Tracheal epithelial cell (primary cell): ENCODE measurements around the gene OR10G8. TPM values are rescaled to one million over a fixed set of nuclear protein-coding genes. Genes with fewer than 3 reads are reported as not detected.

Experiments used
- total RNA-seq: library from RNA; depleted of rRNA; stranded (reverse); fragments of >200 nt; gene quantifications from 2 replicates; pipeline ENCODE4 v1.2.1, GENCODE V29; 2014

Gene OR10G8, protein sequence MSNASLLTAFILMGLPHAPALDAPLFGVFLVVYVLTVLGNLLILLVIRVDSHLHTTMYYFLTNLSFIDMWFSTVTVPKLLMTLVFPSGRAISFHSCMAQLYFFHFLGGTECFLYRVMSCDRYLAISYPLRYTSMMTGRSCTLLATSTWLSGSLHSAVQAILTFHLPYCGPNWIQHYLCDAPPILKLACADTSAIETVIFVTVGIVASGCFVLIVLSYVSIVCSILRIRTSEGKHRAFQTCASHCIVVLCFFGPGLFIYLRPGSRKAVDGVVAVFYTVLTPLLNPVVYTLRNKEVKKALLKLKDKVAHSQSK
- not detected in 2 replicates for total RNA-seq

DNA sequence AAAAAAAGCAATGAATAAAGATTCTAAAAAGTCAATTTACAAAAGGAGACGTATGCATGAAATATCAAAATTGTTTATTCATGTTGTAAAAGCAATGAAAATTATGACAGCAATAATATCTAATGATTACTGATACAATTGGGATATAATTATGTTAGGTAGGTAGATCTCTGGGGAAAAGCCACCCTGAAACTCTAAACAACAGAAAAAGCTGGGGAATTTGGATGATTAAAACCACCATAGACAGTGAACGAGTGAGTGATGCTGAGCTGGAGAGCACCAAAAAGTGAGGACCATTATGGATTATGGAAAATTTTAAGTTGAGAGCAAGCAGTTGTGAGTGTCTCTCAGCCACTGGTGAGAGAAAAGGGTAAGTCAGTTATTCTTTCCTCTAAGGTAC, at the start of gene OR10G8:
Gene OR10G8 (plus strand): TSS at position 301 of the 400 bp plus-strand sequence. CDS start 2,825 bp downstream, outside the sequence.

DNA sequence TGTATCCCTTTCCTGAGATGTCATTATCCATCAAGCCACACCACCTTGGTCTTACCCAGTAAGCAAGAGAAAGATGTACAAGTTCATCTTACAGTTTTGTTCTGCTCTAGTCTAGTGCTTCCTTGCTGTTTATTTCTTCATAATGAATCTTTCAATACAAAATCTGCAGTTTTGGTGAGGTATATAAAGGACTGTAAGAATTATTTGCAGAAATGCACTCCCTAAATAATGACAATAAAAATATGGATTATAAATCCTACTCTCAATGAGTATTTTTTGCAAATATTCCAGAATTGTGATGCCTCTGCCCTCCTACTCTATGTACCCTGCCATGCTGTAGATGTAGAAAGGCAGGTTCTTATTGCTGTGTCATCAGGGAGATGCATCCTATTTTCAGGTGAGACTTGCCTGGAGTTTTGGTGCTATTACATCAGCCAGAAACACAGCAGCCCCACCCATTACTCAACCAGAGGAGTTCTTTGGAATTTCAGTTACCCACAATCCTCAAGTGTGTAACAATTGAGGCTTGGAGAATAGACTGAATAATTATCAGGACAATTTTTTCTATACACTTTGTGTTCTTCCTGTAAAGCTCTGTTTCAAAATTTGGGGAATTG, 48.8 kb upstream of the OR10G8 start, which contains the start of gene OR10S1:
Gene OR10S1 (minus strand): TSS at position 51 of the 617 bp plus-strand sequence. CDS start 117 bp downstream, outside the sequence.

DNA sequence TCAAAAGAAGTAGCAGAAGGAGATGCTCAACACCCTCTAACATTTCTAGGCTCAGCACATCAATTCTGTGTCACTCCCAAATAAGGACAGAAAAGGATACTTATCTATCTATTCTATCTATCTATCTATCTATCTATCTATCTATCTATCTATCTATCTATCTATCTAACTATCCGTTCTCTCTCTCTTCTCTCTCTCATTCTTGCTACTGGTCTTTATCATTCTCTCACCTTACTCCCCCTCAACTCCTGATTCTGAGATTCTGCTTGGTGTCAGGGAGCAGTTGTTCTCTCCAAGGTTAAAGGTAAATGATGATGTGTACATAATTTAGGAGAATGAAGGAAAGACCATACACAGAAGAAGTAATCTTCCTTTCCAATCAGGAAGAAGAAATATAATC, 31.5 kb upstream of the OR10G8 start, which contains the start of gene OR10G6:
Gene OR10G6 (minus strand): TSS at position 43 of the 400 bp plus-strand sequence. CDS start 0 bp downstream, at position 43.

DNA sequence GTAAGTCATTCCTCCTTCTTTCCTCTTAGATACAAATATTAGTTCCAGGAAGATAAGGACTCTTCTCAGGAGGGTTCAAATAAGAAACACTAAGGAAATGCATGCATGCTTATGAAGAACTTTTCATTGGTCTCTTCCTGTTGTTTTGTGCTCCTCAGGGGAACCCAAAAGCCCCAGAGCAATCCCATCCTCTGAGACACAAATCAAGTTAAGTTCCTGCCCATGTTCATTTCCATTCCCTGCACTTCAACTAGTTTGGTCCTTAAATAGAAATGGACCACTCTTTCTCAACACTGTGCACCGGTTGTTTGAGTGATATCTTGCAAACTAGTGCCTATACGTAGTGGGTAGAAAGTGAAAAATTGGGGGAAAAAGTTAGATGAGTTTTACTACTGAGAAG, 13.9 kb upstream of the OR10G8 start, which contains the start of gene OR10G4:
Gene OR10G4 (plus strand): TSS at position 301 of the 400 bp plus-strand sequence. CDS start 2,578 bp downstream, outside the sequence.

DNA sequence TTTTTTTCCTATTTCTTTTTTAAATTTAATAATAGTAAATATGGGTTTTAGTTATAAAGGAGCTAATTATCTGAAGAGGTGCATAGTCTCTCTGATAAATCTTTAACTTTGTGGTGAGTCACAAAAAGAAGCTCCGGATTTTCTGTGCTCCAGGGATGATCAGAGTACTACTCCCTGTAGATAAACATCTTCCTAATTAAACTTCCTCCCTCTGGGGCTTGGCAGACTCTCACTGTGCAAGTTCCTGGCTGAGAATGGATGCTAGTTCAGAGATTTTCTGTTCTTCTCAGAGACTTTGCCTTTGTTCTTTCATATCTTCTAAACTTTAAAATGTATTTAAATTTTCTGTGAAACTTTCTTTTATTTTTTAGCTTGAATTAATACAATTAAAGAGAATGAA, 14.7 kb downstream of the OR10G8 start, which contains the start of gene OR10G7:
Gene OR10G7 (minus strand): TSS at position 72 of the 400 bp plus-strand sequence. CDS start 2,324 bp downstream, outside the sequence.

Other genes with a start within 250 kb of the OR10G8 start
- not detected in 2 replicates for gene OR6M1, start 220.4 kb upstream of the OR10G8 start, total RNA-seq
- gene TMEM225, start 141.1 kb upstream of the OR10G8 start, total RNA-seq = not detected in 2 replicates
- not detected in 2 replicates for gene OR8D4, start 124.6 kb upstream of the OR10G8 start, total RNA-seq
- not detected in 2 replicates for gene OR4D5, start 87.2 kb upstream of the OR10G8 start, total RNA-seq
- gene OR6T1, start 83.0 kb upstream of the OR10G8 start, total RNA-seq = not detected in 2 replicates
- not detected in 2 replicates for gene OR10S1, start 49.0 kb upstream of the OR10G8 start, total RNA-seq
- not detected in 2 replicates for gene OR10G6, start 31.6 kb upstream of the OR10G8 start, total RNA-seq
- gene OR10G4, start 13.8 kb upstream of the OR10G8 start, total RNA-seq = under 0.01 TPM in 1 of 2 replicates, not detected in the other
- gene OR10G9, start 3.8 kb upstream of the OR10G8 start, total RNA-seq = not detected in 2 replicates
- gene OR10G7, start 14.5 kb downstream of the OR10G8 start, total RNA-seq = not detected in 2 replicates
- 10.0 and 21.0 TPM in 2 replicates for gene VWA5A, start 88.7 kb downstream of the OR10G8 start, total RNA-seq
- gene OR10D3, start 156.5 kb downstream of the OR10G8 start, total RNA-seq = not detected in 2 replicates
- not detected in 2 replicates for gene OR8G1, start 214.3 kb downstream of the OR10G8 start, total RNA-seq
- not detected in 2 replicates for gene OR8G5, start 229.6 kb downstream of the OR10G8 start, total RNA-seq